HG03520 (cell line): Measurements from ENCODE around the gene TOMM34.

Source experiments
- ATAC-seq: cut with Tn5 transposase; IDR thresholded peaks from one replicate; pipeline ENCODE4 v1.9.1; 2021; ENCODE audit warnings: mild to moderate bottlenecking, moderate library complexity; ENCODE audit not compliant: unreplicated experiment

The TOMM34 gene

GRCh38 chr20:44936510-44936909 is 23.7 kb downstream of the TOMM34 start:
- no peak for ATAC-seq

GRCh38 chr20:44932916-44933315 is 27.3 kb downstream of the TOMM34 start:
- no peak for ATAC-seq

GRCh38 chr20:44931911-44932310 is 28.3 kb downstream of the TOMM34 start:
- no peak for ATAC-seq

- ATAC-seq = no peak
These were observed 29.6 kb downstream of the TOMM34 start for GRCh38 chr20:44930517-44931168.

GRCh38 chr20:44928595-44928994 is 31.6 kb downstream of the TOMM34 start:
- no peak for ATAC-seq

GRCh38 chr20:44924541-44924940 is 35.7 kb downstream of the TOMM34 start:
- no peak for ATAC-seq

- ATAC-seq = no peak
These were observed 38.8 kb downstream of the TOMM34 start for GRCh38 chr20:44921447-44921846.

- no peak for ATAC-seq
These were observed 41.4 kb downstream of the TOMM34 start for GRCh38 chr20:44918761-44919160.

- no peak for ATAC-seq
These were observed 41.9 kb downstream of the TOMM34 start for GRCh38 chr20:44918342-44918741.

- no peak for ATAC-seq
These were observed 42.8 kb downstream of the TOMM34 start for GRCh38 chr20:44917399-44917798.

GRCh38 chr20:44916586-44916985 is 43.6 kb downstream of the TOMM34 start:
- ATAC-seq = no peak

- no peak for ATAC-seq
These were observed 45.3 kb downstream of the TOMM34 start for GRCh38 chr20:44914924-44915323.

- no peak for ATAC-seq
These were observed 48.0 kb downstream of the TOMM34 start for GRCh38 chr20:44912189-44912588.

- no peak for ATAC-seq
These were observed 48.8 kb downstream of the TOMM34 start for GRCh38 chr20:44911264-44911921.

- no peak for ATAC-seq
These were observed 49.4 kb downstream of the TOMM34 start for GRCh38 chr20:44910690-44911262.

- peak; percentile 77 for ATAC-seq
These were observed 50.1 kb downstream of the TOMM34 start, which contains the start of gene PABPC1L for GRCh38 chr20:44909872-44910689. Gene PABPC1L (plus strand): TSS chr20:44910060. CDS start chr20:44910144, 84 bp downstream.

GRCh38 chr20:44908987-44909871 is 51.0 kb downstream of the TOMM34 start:
- no peak for ATAC-seq

GRCh38 chr20:44904377-44904776 is 55.8 kb downstream of the TOMM34 start:
- no peak for ATAC-seq

GRCh38 chr20:44901974-44902373 is 58.2 kb downstream of the TOMM34 start:
- no peak for ATAC-seq

- ATAC-seq = no peak
These were observed 59.9 kb downstream of the TOMM34 start for GRCh38 chr20:44900231-44900854.
